SU-DHL-6 (cell line): ENCODE measurements around the gene NKX1-2.

ENCODE experiments used
- CTCF ChIP-seq: fragments of 200-600 bp; sonication (generic); IDR thresholded peaks from one replicate; pipeline ENCODE4 v1.5.1; 2017; ENCODE audit warnings: antibody characterized with exemption, mild to moderate bottlenecking, low read length, moderate library complexity; ENCODE audit not compliant: insufficient read depth, poor library complexity, severe bottlenecking
- EZH2phosphoT487 ChIP-seq: fragments of 200-600 bp; sonication (generic), shearing (Covaris generic); conservative IDR thresholded peaks from 2 replicates; pipeline ENCODE4 v1.6.1; 2018; ENCODE audit warnings: mild to moderate bottlenecking, antibody characterized with exemption, low read length, moderate library complexity, mixed read lengths

GRCh38 chr10:124418726-124419501, 30.9 kb downstream of the NKX1-2 start, which contains the start of gene OAT:
- no peak for TF ChIP-seq CTCF
- TF ChIP-seq EZH2phosphoT487 = no peak
